Measurements from ENCODE around the gene GABBR2. TPM values are rescaled to one million over a fixed set of nuclear protein-coding genes. Genes with fewer than 3 reads are reported as not detected.

GABBR2 gene
- total and polyA plus RNA-seq, 2 of the 8 experiments (the other 6 are each of a cell fraction or from before 2014, with no cell fraction given) = 0.50 to 1.2 TPM

DNA sequence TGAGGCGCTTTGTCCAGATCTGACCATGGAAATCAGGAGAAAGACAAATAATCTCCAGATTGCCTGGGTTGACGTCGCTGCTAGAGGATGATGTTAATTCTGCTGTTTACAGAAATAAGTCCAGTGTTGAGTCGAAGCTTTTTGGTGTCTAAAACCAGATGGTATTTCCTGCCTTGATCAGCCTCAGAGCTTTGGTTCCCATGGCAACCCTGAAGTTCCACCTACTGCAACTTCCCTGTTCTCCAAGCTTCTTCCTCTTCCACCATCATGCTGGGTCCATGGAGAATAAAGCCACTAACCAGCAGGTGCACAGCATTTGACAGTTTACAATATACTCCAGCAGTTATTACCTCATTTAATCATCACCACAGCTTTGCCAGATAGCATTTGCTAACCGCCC is 18.0 kb upstream of the GABBR2 start:
- Histone ChIP-seq H3K4me3 (ENCODE audit: extremely low read depth in 1 of 4, insufficient read depth in 2 of 4, low read depth in 3 of 4, low read length in 4 of 4) (no peak overlapping the region), H2BK20ac (ENCODE audit: low read length) (no peak overlapping the region), H3K36me3 (ENCODE audit: control insufficient read depth in 2 of 4, insufficient read depth in 4 of 4, low read length in 3 of 4) (no peaks in the 10 kb centered on the region), H3K4ac (replicated peaks; ENCODE audit: insufficient read length, low read depth, low read length) (no peak overlapping the region), H2BK12ac (ENCODE audit: low read depth, low read length) (no peak overlapping the region), H3K79me1 (ENCODE audit: low read depth, low read length) (no peaks in the 10 kb centered on the region), H2BK15ac (ENCODE audit: low read length) (no peak overlapping the region), H3K27me3 (replicated peaks in 1 of 4; ENCODE audit: control insufficient read depth in 3 of 4, extremely low read depth in 1 of 4, insufficient read depth in 3 of 4, low read length in 3 of 4) (peaks cover 0 to 7% (median 0%) of the 10 kb centered on the region in 4 experiments; a peak in 4 of 7 replicates), H4K8ac (ENCODE audit: extremely low read depth, insufficient read depth, low read length) (no peak overlapping the region), H3K27ac (ENCODE audit: low read depth, low read length) (no peak overlapping the region), H2AFZ (ENCODE audit: low read length) (no peak overlapping the region), H3K23ac (ENCODE audit: insufficient read length) (no peak overlapping the region), H2BK120ac (replicated peaks; ENCODE audit: low read depth, low read length) (no peak overlapping the region), H3K18ac (ENCODE audit: extremely low read depth, low read length) (no peak overlapping the region), H3K4me2 (ENCODE audit: insufficient read depth in 1 of 2, low read depth in 2 of 2, low read length in 2 of 2) (no peak overlapping the region), H3K14ac (ENCODE audit: insufficient read length) (no peak overlapping the region), H2AK5ac (ENCODE audit: low read depth, low read length) (no peak overlapping the region), H4K20me1 (replicated peaks in 1 of 2; ENCODE audit: control insufficient read depth in 1 of 2, insufficient read depth in 2 of 2, low read length in 2 of 2) (no peaks in the 10 kb centered on the region), H2BK5ac (ENCODE audit: low read depth, low read length) (no peak overlapping the region), H4K5ac (ENCODE audit: insufficient read length, low read depth, low read length) (no peak overlapping the region), H4K91ac (replicated peaks; ENCODE audit: insufficient read length, low read length) (no peak overlapping the region), H3K79me2 (ENCODE audit: control insufficient read depth in 1 of 2, insufficient read depth in 2 of 2, low read length in 2 of 2) (no peaks in the 10 kb centered on the region), H3K9me3 (ENCODE audit: insufficient read depth in 2 of 2, low read depth in 1 of 2, low read length in 1 of 2) (no peaks in the 10 kb centered on the region), H3K56ac (replicated peaks; ENCODE audit: insufficient read length, low read depth, low read length) (no peak overlapping the region), H3K9ac (replicated peaks in 1 of 4; ENCODE audit: extremely low read depth in 1 of 4, low read depth in 3 of 4, low read length in 3 of 4) (no peak overlapping the region), H3K4me1 (replicated peaks in 1 of 4; ENCODE audit: control insufficient read depth in 3 of 4, insufficient read depth in 4 of 4, low read length in 3 of 4) (peaks cover 0 to 3% (median 0%) of the 10 kb centered on the region in 4 experiments; a peak in 2 of 7 replicates), H3K23me2 (ENCODE audit: low read depth, low read length) (no peaks in the 10 kb centered on the region)
- no peak for DNase-seq (ENCODE audit: low read depth in 1 of 2, low spot score in 2 of 2)
- 87% methylated on average over 5 of the region's 5 CpGs; no CpG with 5 or more reads in 1 of the 2 experiments for WGBS, 2 experiments (ENCODE audit: extremely low coverage in 1 of 2, insufficient coverage in 1 of 2, insufficient read length in 1 of 2, insufficient replicate concordance in 2 of 2, low coverage in 1 of 2, low lambda C conversion rate in 2 of 2, missing lambda C conversion rate in 1 of 2)
- CTCF ChIA-PET (ENCODE audit: partially characterized antibody) = interaction anchor here (1.7 kb wide), 1 partner anchor 417 kb away, joined by 4 read pairs; no protein-coding TSS in a partner anchor
- POLR2A ChIA-PET (ENCODE audit: partially characterized antibody) = no interaction called here
- no peak for FAIRE-seq
- TF ChIP-seq FOSL1 (IDR thresholded peaks at IDR 0.05; ENCODE audit: insufficient read depth, low read depth, low read length) (no peak), KDM1A (IDR thresholded peaks at IDR 0.05; ENCODE audit: borderline replicate concordance, low read length) (no peak), CBX5 (IDR thresholded peaks at IDR 0.05; ENCODE audit: low read depth, low read length) (no peak), BRCA1 (IDR thresholded peaks at IDR 0.05; ENCODE audit: low read depth, low read length) (no peak), HDAC2 (IDR thresholded peaks at IDR 0.05; ENCODE audit: borderline replicate concordance in 1 of 2, low read depth in 2 of 2, low read length in 2 of 2) (no peak), CEBPB (IDR thresholded peaks at IDR 0.05; ENCODE audit: low read depth, low read length) (no peak), POLR2A (IDR thresholded peaks at IDR 0.05; ENCODE audit: control extremely low read depth in 1 of 2, low read depth in 2 of 2, low read length in 2 of 2) (no peak), HDAC6 (IDR thresholded peaks at IDR 0.05; ENCODE audit: low read depth, low read length) (no peak), KDM5A (IDR thresholded peaks at IDR 0.05; ENCODE audit: low read length) (no peak), E2F6 (IDR thresholded peaks at IDR 0.05) (no peak), EP300 (IDR thresholded peaks at IDR 0.05; ENCODE audit: borderline replicate concordance in 1 of 2, low read depth in 2 of 2, low read length in 2 of 2) (no peak), TCF12 (IDR thresholded peaks at IDR 0.05; ENCODE audit: low read depth, low read length) (no peak), RXRA (IDR thresholded peaks at IDR 0.05; ENCODE audit: insufficient read depth, low read depth, low read length) (no peak), EZH2 (IDR thresholded peaks at IDR 0.05; ENCODE audit: low read depth, low read length, severe bottlenecking) (no peak)

Data from H1 (cell line).